HCT116 (cell line): Measurements from ENCODE around the gene CTNNA2. TPM values are rescaled to one million over a fixed set of nuclear protein-coding genes. Genes with fewer than 3 reads are reported as not detected.

Experiments used
- ATAC-seq: fragments of 200-7000 bp; cut with Tn5 transposase; 2 replicates; pipeline ENCODE4 v1.9.1; 2020; ENCODE audit warnings: mild to moderate bottlenecking, moderate library complexity
- BruUV-seq: library from RNA; stranded (reverse); fragments of 400-500 nt; replicated peaks from 2 replicates; lab custom pipeline; 2021; lab: Mats Ljungman, UMichigan
- CTCF ChIA-PET: fragments of 300-600 bp; sonication (Branson Sonifier 250); formaldehyde crosslinking; loops from one replicate; lab custom pipeline; 2021; ENCODE audit warnings: antibody characterized with exemption; lab: Charles Lee
- POLR2A ChIA-PET: fragments of 300-600, 350-600 bp; sonication (Branson Sonifier 250); formaldehyde crosslinking; loops from one replicate; lab custom pipeline; 2021; ENCODE audit warnings: antibody characterized with exemption; lab: Charles Lee
- RAD21 ChIA-PET, 2 experiments: fragments of 300-600 bp; sonication (Branson Sonifier 250); formaldehyde crosslinking; loops; one replicate each; lab custom pipeline; 2023; ENCODE audit warnings: low total read pairs in 2 of 2; ENCODE audit not compliant: uncharacterized antibody in 2 of 2, unreplicated experiment in 2 of 2, low non-redundant PET in 1 of 2; lab: Charles Lee
- DNase-seq: peaks from one replicate; pipeline ENCODE4 v3.0.0-alpha.2; 2010; ENCODE audit warnings: low read depth, low spot score
- H2AFZ ChIP-seq: fragments of 200-600 bp; shearing (Covaris generic), sonication (generic); 2 replicates; pipeline ENCODE4 v1.6.1; 2017; ENCODE audit warnings: low read depth, mixed run types, mixed read lengths, antibody characterized with exemption, low read length; ENCODE audit not compliant: poor library complexity, severe bottlenecking
- H3K27ac ChIP-seq: 2 replicates; pipeline ENCODE4 v1.5.1; 2012; ENCODE audit warnings: low read depth, low read length
- H3K27me3 ChIP-seq: fragments of 200-600 bp; sonication (generic); 2 replicates; pipeline ENCODE4 v1.6.1; 2016; ENCODE audit warnings: mixed run types, low read length, mixed read lengths; ENCODE audit not compliant: insufficient read depth
- H3K36me3 ChIP-seq, 2 experiments: fragments of 200-500 bp in 1 of 2; fragments of 200-600 bp in 1 of 2; sonication (Bioruptor generic) in 1 of 2; sonication (generic) in 1 of 2; 2 replicates each; pipeline versions ENCODE4 v1.5.1 to v1.6.1; 2014 to 2016; ENCODE audit warnings: low read length in 2 of 2, inconsistent platforms in 1 of 2, mixed read lengths in 1 of 2, mixed run types in 1 of 2; ENCODE audit not compliant: insufficient read depth in 2 of 2, control insufficient read depth in 1 of 2
- H3K4me1 ChIP-seq, 2 experiments: fragments of 200-600 bp in 1 of 2; sonication (generic) in 1 of 2; 2 replicates each; pipeline versions ENCODE4 v1.5.1 to v1.6.1; 2012 to 2017; ENCODE audit warnings: low read length in 2 of 2, inconsistent platforms in 1 of 2, mild to moderate bottlenecking in 1 of 2, mixed read lengths in 1 of 2, mixed run types in 1 of 2, moderate library complexity in 1 of 2; ENCODE audit not compliant: insufficient read depth in 2 of 2, control insufficient read depth in 1 of 2
- H3K4me2 ChIP-seq: fragments of 200-600 bp; sonication (generic); 2 replicates; pipeline ENCODE4 v1.6.1; 2017; ENCODE audit warnings: mixed run types, low read length, mixed read lengths
- H3K4me3 ChIP-seq, 2 experiments: fragments of 200-600 bp in 1 of 2; sonication (generic) in 1 of 2; replicated peaks in 1 of 2; 2 replicates each; pipeline ENCODE4 v1.5.1; 2011 to 2016; ENCODE audit warnings: low read length in 2 of 2, control low read depth in 1 of 2, low read depth in 1 of 2, mild to moderate bottlenecking in 1 of 2, mixed read lengths in 1 of 2, mixed run types in 1 of 2
- H3K79me2 ChIP-seq: fragments of 200-600 bp; sonication (generic); 2 replicates; pipeline ENCODE4 v1.6.1; 2017; ENCODE audit warnings: mild to moderate bottlenecking, mixed run types, low read length, moderate library complexity, mixed read lengths; ENCODE audit not compliant: insufficient read depth
- H3K9ac ChIP-seq: fragments of 200-600 bp; sonication (generic); 2 replicates; pipeline ENCODE4 v1.6.1; 2016; ENCODE audit warnings: low read length, mixed read lengths
- H3K9me2 ChIP-seq: fragments of 200-600 bp; sonication (generic), shearing (Covaris generic); 2 replicates; pipeline ENCODE4 v1.6.1; 2017; ENCODE audit warnings: mixed run types, mild to moderate bottlenecking, moderate library complexity; ENCODE audit not compliant: insufficient read depth
- H3K9me3 ChIP-seq, 2 experiments: fragments of 200-500 bp in 1 of 2; fragments of 200-600 bp in 1 of 2; sonication (Bioruptor generic) in 1 of 2; sonication (generic) in 1 of 2; 2 replicates each; pipeline ENCODE4 v1.6.1; 2014 to 2017; ENCODE audit warnings: low read length in 2 of 2, mixed read lengths in 2 of 2, inconsistent platforms in 1 of 2, low read depth in 1 of 2, mild to moderate bottlenecking in 1 of 2, mixed run types in 1 of 2, moderate library complexity in 1 of 2; ENCODE audit not compliant: control insufficient read depth in 1 of 2, insufficient read depth in 1 of 2
- H4K20me1 ChIP-seq: fragments of 200-600 bp; sonication (generic), shearing (Covaris generic); 2 replicates; pipeline ENCODE4 v1.6.1; 2017; ENCODE audit warnings: mixed run types, mild to moderate bottlenecking, moderate library complexity; ENCODE audit not compliant: insufficient read depth
- CEBPB ChIP-seq: IDR thresholded peaks from 2 replicates; pipeline ENCODE4 v1.6.1; 2012; ENCODE audit warnings: low read depth
- EGR1 ChIP-seq: IDR thresholded peaks from 2 replicates; pipeline ENCODE4 v1.6.1; 2012; ENCODE audit warnings: low read depth
- ELF1 ChIP-seq: IDR thresholded peaks from 2 replicates; pipeline ENCODE4 v1.6.1; 2012; ENCODE audit warnings: low read depth, borderline replicate concordance
- EZH2 ChIP-seq: fragments of 200-600 bp; sonication (generic); IDR thresholded peaks from 2 replicates; pipeline ENCODE4 v1.6.1; 2017; ENCODE audit warnings: antibody characterized with exemption, mixed run types
- EZH2phosphoT487 ChIP-seq: fragments of 200-600 bp; IDR thresholded peaks from 2 replicates; pipeline ENCODE4 v1.6.1; 2018; ENCODE audit warnings: antibody characterized with exemption, borderline replicate concordance
- FOSL1 ChIP-seq: IDR thresholded peaks from 2 replicates; pipeline ENCODE4 v1.6.1; 2012; ENCODE audit warnings: low read depth
- JUND ChIP-seq: IDR thresholded peaks from 2 replicates; pipeline ENCODE4 v1.6.1; 2012
- RAD21 ChIP-seq: IDR thresholded peaks from 2 replicates; pipeline ENCODE4 v1.6.1; 2012; ENCODE audit warnings: low read depth, mild to moderate bottlenecking
- SIN3A ChIP-seq: IDR thresholded peaks from 2 replicates; pipeline ENCODE4 v1.6.1; 2012; ENCODE audit warnings: low read depth
- SP1 ChIP-seq: IDR thresholded peaks from 2 replicates; pipeline ENCODE4 v1.6.1; 2012; ENCODE audit warnings: low read depth
- TCF7L2 ChIP-seq: IDR thresholded peaks from 2 replicates; pipeline ENCODE4 v1.7.0; 2011; ENCODE audit warnings: borderline replicate concordance, inconsistent platforms; ENCODE audit not compliant: insufficient read depth, insufficient read length; ENCODE audit errors: extremely low read depth
- YY1 ChIP-seq: IDR thresholded peaks from 2 replicates; pipeline ENCODE4 v1.6.1; 2011; ENCODE audit warnings: low read length, low read depth, moderate library complexity, mild to moderate bottlenecking; ENCODE audit not compliant: insufficient replicate concordance; ENCODE audit errors: extremely low read depth
- intact Hi-C: fragments of 100-400 bp; cut with micrococcal nuclease; formaldehyde crosslinking; loops from 2 replicates; pipeline ENCODE4 v1.10.0; 2022
- total RNA-seq: library from RNA; stranded (reverse); gene quantifications from one replicate; pipeline ENCODE4 v1.2.1, GENCODE V29; 2021; ENCODE audit not compliant: unreplicated experiment
- TF ChIP-seq, protein P1 (sequence below): IDR thresholded peaks from 2 replicates; pipeline ENCODE4 v1.6.1; 2011; ENCODE audit warnings: mild to moderate bottlenecking, low read length, moderate library complexity; ENCODE audit not compliant: insufficient replicate concordance; ENCODE audit errors: extremely low read depth
- TF ChIP-seq, protein P2 (sequence below): IDR thresholded peaks from 2 replicates; pipeline ENCODE4 v1.6.1; 2012
- TF ChIP-seq, protein P3 (sequence below): IDR thresholded peaks from 2 replicates; pipeline ENCODE4 v1.6.1; 2012

Gene CTNNA2
- total RNA-seq, 1 experiment from 2014 or later = not detected

DNA sequence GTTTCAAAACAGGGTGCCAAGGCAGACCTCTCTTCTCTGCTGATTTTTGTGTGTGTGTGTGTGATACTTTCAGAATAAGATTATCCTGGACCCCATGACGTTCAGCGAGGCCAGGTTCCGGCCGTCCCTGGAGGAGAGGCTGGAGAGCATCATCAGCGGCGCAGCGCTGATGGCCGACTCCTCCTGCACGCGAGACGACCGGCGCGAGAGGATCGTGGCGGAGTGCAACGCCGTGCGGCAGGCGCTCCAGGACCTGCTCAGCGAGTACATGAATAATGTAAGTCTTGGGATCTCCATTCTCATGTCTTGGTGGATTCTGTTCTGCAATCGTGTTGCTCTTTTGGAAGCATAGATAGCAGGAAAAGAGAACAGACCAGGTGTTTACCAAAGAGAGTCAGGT is 396.7 kb downstream of the CTNNA2 start:
- RAD21 ChIA-PET = no interaction called here
- Histone ChIP-seq H3K4me2 (no peak overlapping the region), H3K4me1 (no peaks in the 10 kb centered on the region), H3K9me2 (no peaks in the 10 kb centered on the region), H3K9me3 (peaks cover 6 to 23% of the 10 kb centered on the region in 2 experiments; a peak in 2 of 4 replicates), H2AFZ (no peak overlapping the region), H3K79me2 (no peaks in the 10 kb centered on the region), H3K4me3 (no peak overlapping the region), H4K20me1 (no peaks in the 10 kb centered on the region), H3K27ac (no peak overlapping the region), H3K9ac (no peak overlapping the region)
- POLR2A ChIA-PET = no interaction called here
- CTCF ChIA-PET = no interaction called here
- DNase-seq = no peak
- intact Hi-C loops = no loop called here
- BruUV-seq = no TSS peak
- TF ChIP-seq TCF7L2 (no peak), SP1 (no peak), CEBPB (no peak), EZH2 (no peak), YY1 (no peak), EGR1 (no peak), ELF1 (no peak), RAD21 (no peak), EZH2phosphoT487 (no peak), SIN3A (no peak), JUND (no peak), FOSL1 (no peak)
- TF ChIP-seq, protein P1, sequence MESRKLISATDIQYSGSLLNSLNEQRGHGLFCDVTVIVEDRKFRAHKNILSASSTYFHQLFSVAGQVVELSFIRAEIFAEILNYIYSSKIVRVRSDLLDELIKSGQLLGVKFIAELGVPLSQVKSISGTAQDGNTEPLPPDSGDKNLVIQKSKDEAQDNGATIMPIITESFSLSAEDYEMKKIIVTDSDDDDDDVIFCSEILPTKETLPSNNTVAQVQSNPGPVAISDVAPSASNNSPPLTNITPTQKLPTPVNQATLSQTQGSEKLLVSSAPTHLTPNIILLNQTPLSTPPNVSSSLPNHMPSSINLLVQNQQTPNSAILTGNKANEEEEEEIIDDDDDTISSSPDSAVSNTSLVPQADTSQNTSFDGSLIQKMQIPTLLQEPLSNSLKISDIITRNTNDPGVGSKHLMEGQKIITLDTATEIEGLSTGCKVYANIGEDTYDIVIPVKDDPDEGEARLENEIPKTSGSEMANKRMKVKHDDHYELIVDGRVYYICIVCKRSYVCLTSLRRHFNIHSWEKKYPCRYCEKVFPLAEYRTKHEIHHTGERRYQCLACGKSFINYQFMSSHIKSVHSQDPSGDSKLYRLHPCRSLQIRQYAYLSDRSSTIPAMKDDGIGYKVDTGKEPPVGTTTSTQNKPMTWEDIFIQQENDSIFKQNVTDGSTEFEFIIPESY = no peak
- TF ChIP-seq, protein P2, sequence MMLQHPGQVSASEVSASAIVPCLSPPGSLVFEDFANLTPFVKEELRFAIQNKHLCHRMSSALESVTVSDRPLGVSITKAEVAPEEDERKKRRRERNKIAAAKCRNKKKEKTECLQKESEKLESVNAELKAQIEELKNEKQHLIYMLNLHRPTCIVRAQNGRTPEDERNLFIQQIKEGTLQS = no peak
- TF ChIP-seq, protein P3, sequence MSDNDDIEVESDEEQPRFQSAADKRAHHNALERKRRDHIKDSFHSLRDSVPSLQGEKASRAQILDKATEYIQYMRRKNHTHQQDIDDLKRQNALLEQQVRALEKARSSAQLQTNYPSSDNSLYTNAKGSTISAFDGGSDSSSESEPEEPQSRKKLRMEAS = no peak
- TF ChIP-seq, all 23 proteins: peak for 0
- Histone ChIP-seq H3K27me3 (no peaks in the 10 kb centered on the region), H3K36me3 (no peaks in the 10 kb centered on the region)
- no peak for ATAC-seq
